Measurements from ENCODE around the gene BABAM2. TPM values are rescaled to one million over a fixed set of nuclear protein-coding genes. Genes with fewer than 3 reads are reported as not detected.
A peak's percentile ranks its signal among the peaks of the same experiment; 100 is the strongest.
"Not testable (repeated sequence)": the region's sequence is repeated elsewhere in the genome, so short reads cannot be mapped to it uniquely, and the experiment has no call there.

The BABAM2 gene
- total RNA-seq, 1 experiment from 2014 or later, result 16.3 TPM

DNA sequence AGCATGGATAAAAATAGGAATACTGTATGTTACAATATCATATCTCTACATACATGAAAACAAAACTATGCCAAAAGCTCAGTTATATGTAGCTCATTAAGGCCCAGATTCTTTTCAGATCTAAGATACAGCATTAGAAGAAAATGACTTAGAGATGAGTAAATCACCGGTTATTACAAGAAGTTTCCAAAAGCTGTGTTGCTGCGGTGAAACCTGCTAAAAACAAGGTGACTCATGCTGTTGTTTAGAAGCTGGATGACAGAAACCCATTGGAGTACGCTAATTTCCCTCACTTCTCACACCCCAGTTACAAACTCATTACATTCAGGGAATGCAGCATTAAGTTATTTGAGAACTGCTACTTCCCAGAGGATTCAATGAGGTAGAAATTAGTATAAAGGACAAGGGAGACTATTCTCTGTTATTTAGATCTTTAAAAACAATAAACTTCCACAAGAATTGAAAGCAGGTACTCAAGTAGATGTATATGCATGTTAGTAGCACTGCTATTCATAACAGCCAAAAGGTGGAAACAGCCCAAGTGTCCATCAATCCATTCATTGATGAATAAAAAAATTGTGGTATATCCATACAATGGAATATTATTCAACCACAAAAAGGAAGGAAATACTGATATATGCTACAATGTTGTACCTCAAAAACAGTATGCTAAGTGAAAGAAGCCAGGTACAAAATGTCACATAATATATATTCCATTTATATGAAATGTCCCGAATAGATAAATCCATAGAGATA lies 32.9 kb upstream of the BABAM2 start:
- TF ChIP-seq EZH2 (IDR thresholded peaks at IDR 0.05; ENCODE audit: low read length, unreplicated experiment) (no peak), EZH2phosphoT487 (IDR thresholded peaks at IDR 0.05; ENCODE audit: borderline replicate concordance, low read length) (no peak)
- TF ChIP-seq, protein P1, sequence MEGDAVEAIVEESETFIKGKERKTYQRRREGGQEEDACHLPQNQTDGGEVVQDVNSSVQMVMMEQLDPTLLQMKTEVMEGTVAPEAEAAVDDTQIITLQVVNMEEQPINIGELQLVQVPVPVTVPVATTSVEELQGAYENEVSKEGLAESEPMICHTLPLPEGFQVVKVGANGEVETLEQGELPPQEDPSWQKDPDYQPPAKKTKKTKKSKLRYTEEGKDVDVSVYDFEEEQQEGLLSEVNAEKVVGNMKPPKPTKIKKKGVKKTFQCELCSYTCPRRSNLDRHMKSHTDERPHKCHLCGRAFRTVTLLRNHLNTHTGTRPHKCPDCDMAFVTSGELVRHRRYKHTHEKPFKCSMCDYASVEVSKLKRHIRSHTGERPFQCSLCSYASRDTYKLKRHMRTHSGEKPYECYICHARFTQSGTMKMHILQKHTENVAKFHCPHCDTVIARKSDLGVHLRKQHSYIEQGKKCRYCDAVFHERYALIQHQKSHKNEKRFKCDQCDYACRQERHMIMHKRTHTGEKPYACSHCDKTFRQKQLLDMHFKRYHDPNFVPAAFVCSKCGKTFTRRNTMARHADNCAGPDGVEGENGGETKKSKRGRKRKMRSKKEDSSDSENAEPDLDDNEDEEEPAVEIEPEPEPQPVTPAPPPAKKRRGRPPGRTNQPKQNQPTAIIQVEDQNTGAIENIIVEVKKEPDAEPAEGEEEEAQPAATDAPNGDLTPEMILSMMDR (conservative IDR thresholded peaks at IDR 0.05; ENCODE audit: low read depth, low read length), result no peak
- ChIA-PET CTCF (no interaction called here), POLR2A (ENCODE audit: unreplicated experiment) (no interaction called here)
- Histone ChIP-seq H3K79me2 (ENCODE audit: low read length) (no peaks in the 10 kb centered on the region), H3K27me3 (ENCODE audit: low read length) (no peaks in the 10 kb centered on the region), H3K36me3 (ENCODE audit: low read depth, low read length) (no peaks in the 10 kb centered on the region), H4K20me1 (ENCODE audit: low read length) (no peaks in the 10 kb centered on the region), H3K27ac (ENCODE audit: low read length) (peak overlapping the region; percentile 54), H2AFZ (ENCODE audit: low read length) (no peak overlapping the region), H3K9me2 (replicated peaks; ENCODE audit: low read length) (no peaks in the 10 kb centered on the region), H3F3A (ENCODE audit: low read length, unreplicated experiment) (no peaks in the 10 kb centered on the region), H3K9me3 (ENCODE audit: low read length) (no peaks in the 10 kb centered on the region), H3K4me3 (ENCODE audit: low read length) (no peak overlapping the region), H3K4me2 (ENCODE audit: low read length) (peak overlapping the region; percentile 28; the same call in 1 of the 2 replicates), H3K9ac (ENCODE audit: low read length) (no peak overlapping the region), H3K4me1 (ENCODE audit: insufficient read depth, low read length) (peaks cover 41% of the 10 kb centered on the region)
- peak; percentile 29 for ATAC-seq
- no TSS peak for BruUV-seq (replicated peaks)
- DNase-seq, result peak; percentile 60
- intact Hi-C loops (cut with micrococcal nuclease), result no loop called here

DNA sequence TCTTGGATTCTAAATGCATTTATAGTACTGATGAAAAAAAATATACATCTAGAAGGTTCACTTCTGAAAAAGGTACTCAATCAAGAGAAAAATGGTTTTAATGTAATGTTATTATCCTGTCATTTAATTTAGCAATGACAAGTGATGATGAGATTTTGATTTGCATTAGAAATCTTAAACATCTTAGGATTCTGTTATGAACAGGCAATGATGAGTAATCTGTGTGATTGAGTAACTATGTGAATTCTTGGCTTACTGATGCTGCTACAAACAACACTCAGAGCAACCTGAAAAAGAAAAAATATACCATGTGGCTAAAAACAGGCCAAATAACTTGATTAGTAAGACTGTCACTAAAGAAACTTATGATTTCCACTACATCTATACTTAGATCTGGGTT lies 30.4 kb upstream of the BABAM2 start:
- Histone ChIP-seq H3K27me3 (ENCODE audit: low read length) (no peaks in the 10 kb centered on the region), H3K27ac (ENCODE audit: low read length) (0 out of 2 replicates have a peak overlapping the region, but pooled peaks have one; percentile 23), H2AFZ (ENCODE audit: low read length) (no peak overlapping the region), H3K9me2 (replicated peaks; ENCODE audit: low read length) (no peaks in the 10 kb centered on the region), H3K36me3 (ENCODE audit: low read depth, low read length) (no peaks in the 10 kb centered on the region), H4K20me1 (ENCODE audit: low read length) (no peaks in the 10 kb centered on the region), H3F3A (ENCODE audit: low read length, unreplicated experiment) (no peaks in the 10 kb centered on the region), H3K9me3 (ENCODE audit: low read length) (no peaks in the 10 kb centered on the region), H3K9ac (ENCODE audit: low read length) (no peak overlapping the region), H3K4me3 (ENCODE audit: low read length) (no peak overlapping the region), H3K4me1 (ENCODE audit: insufficient read depth, low read length) (peaks cover 45% of the 10 kb centered on the region), H3K79me2 (ENCODE audit: low read length) (no peaks in the 10 kb centered on the region), H3K4me2 (ENCODE audit: low read length) (no peak overlapping the region)
- peak; percentile 69 for DNase-seq
- peak; percentile 68 for ATAC-seq
- ChIA-PET CTCF (no interaction called here), POLR2A (ENCODE audit: unreplicated experiment) (no interaction called here)
- TF ChIP-seq EZH2phosphoT487 (IDR thresholded peaks at IDR 0.05; ENCODE audit: borderline replicate concordance, low read length) (no peak), EZH2 (IDR thresholded peaks at IDR 0.05; ENCODE audit: low read length, unreplicated experiment) (no peak)
- TF ChIP-seq, protein P1 (conservative IDR thresholded peaks at IDR 0.05; ENCODE audit: low read depth, low read length), result no peak
- BruUV-seq (replicated peaks), result no TSS peak
- intact Hi-C loops (cut with micrococcal nuclease), result no loop called here

DNA sequence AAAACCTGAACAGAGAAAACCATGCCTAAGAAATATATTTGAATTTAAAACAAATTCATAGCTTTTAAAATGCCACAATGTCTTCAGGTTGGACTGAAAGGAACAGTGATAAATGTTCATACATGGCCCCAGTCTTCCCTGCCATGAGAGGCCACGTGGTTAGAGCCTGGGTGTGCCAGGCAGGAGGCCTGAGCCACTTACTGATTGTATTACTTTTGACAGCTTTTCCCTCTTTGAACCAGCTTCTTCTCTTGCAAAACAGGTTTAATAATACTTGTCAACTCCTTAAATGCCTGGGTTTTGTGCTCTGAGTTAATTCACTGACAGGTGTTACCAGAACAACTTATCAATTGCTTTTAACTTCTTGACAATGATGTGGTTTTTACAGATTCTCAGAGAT lies 27.4 kb upstream of the BABAM2 start:
- H4K20me1 ChIP-seq (ENCODE audit: low read length), result no peaks in the 10 kb centered on the region
- no peak overlapping the region for H3K4me3 ChIP-seq (ENCODE audit: low read length)
- ATAC-seq, result no peak
- intact Hi-C loops (cut with micrococcal nuclease), result no loop called here
- no peak overlapping the region for H2AFZ ChIP-seq (ENCODE audit: low read length)
- TF ChIP-seq, protein P1 (conservative IDR thresholded peaks at IDR 0.05; ENCODE audit: low read depth, low read length), result no peak
- TF ChIP-seq EZH2phosphoT487 (IDR thresholded peaks at IDR 0.05; ENCODE audit: borderline replicate concordance, low read length), result no peak
- TF ChIP-seq EZH2 (IDR thresholded peaks at IDR 0.05; ENCODE audit: low read length, unreplicated experiment), result no peak
- no peaks in the 10 kb centered on the region for H3K9me3 ChIP-seq (ENCODE audit: low read length)
- H3K4me2 ChIP-seq (ENCODE audit: low read length), result no peak overlapping the region
- no peak overlapping the region for H3K27ac ChIP-seq (ENCODE audit: low read length)
- BruUV-seq (replicated peaks), result no TSS peak
- DNase-seq, result no peak
- no peaks in the 10 kb centered on the region for H3K36me3 ChIP-seq (ENCODE audit: low read depth, low read length)
- no peaks in the 10 kb centered on the region for H3K27me3 ChIP-seq (ENCODE audit: low read length)
- H3K9ac ChIP-seq (ENCODE audit: low read length), result no peak overlapping the region
- CTCF ChIA-PET, result no interaction called here
- POLR2A ChIA-PET (ENCODE audit: unreplicated experiment), result no interaction called here
- no peaks in the 10 kb centered on the region for H3K9me2 ChIP-seq (replicated peaks; ENCODE audit: low read length)
- H3K4me1 ChIP-seq (ENCODE audit: insufficient read depth, low read length), result peaks cover 20% of the 10 kb centered on the region
- H3K79me2 ChIP-seq (ENCODE audit: low read length), result no peaks in the 10 kb centered on the region
- H3F3A ChIP-seq (ENCODE audit: low read length, unreplicated experiment), result no peaks in the 10 kb centered on the region

DNA sequence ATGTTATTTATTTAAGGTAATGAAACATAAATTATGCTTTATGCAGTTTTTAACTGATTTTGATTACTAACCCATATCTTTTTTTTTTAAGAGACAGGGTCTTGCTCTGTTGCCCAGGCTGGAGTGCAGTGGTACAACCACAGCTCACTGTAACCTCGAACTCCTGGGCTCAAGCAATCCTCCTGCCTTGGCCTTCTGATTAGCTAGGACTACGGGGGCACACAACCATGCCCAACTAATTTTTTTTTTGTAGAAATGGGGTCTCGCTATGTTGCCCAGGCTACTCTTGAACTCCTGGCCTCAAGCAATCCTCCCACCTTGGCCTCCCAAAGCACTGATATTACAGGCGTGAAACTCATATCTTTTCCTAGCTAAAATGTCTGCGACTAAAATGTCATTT lies 26.6 kb upstream of the BABAM2 start:
- POLR2A ChIA-PET (ENCODE audit: unreplicated experiment); CTCF ChIA-PET; H3K9me2 ChIP-seq (replicated peaks; ENCODE audit: low read length); intact Hi-C loops (cut with micrococcal nuclease); H3K36me3 ChIP-seq (ENCODE audit: low read depth, low read length); H3F3A ChIP-seq (ENCODE audit: low read length, unreplicated experiment); DNase-seq; H3K9ac ChIP-seq (ENCODE audit: low read length); H3K4me2 ChIP-seq (ENCODE audit: low read length); ATAC-seq; H2AFZ ChIP-seq (ENCODE audit: low read length); H4K20me1 ChIP-seq (ENCODE audit: low read length); H3K79me2 ChIP-seq (ENCODE audit: low read length); BruUV-seq (replicated peaks); H3K9me3 ChIP-seq (ENCODE audit: low read length); H3K4me3 ChIP-seq (ENCODE audit: low read length); H3K27ac ChIP-seq (ENCODE audit: low read length); H3K27me3 ChIP-seq (ENCODE audit: low read length): not testable (repeated sequence)
- peaks cover 20% of the 10 kb centered on the region for H3K4me1 ChIP-seq (ENCODE audit: insufficient read depth, low read length)

All from PC-3 (cell line).